H9 (cell line): ENCODE data around the gene P2RX7. TPM values are rescaled to one million over a fixed set of nuclear protein-coding genes. Genes with fewer than 3 reads are reported as not detected.

Experiments used
- DNase-seq: peaks from one replicate; pipeline ENCODE4 v3.0.0-alpha.2; 2017
- H2AFZ ChIP-seq: one replicate; pipeline ENCODE4 v1.6.1; 2013; ENCODE audit warnings: mild to moderate bottlenecking, low read length, control low read depth, moderate library complexity
- H2AK5ac ChIP-seq: 2 replicates; pipeline ENCODE4 v1.6.1; 2013; ENCODE audit warnings: low read length, control low read depth, mixed read lengths; ENCODE audit not compliant: insufficient read length
- H2BK120ac ChIP-seq: one replicate; pipeline ENCODE4 v1.6.1; 2013; ENCODE audit warnings: low read depth, mild to moderate bottlenecking, low read length, control low read depth, inconsistent platforms; ENCODE audit not compliant: poor library complexity, severe bottlenecking
- H2BK12ac ChIP-seq: 2 replicates; pipeline ENCODE4 v1.6.1; 2013; ENCODE audit warnings: low read length, control low read depth, mixed read lengths, low read depth; ENCODE audit not compliant: insufficient read length
- H2BK15ac ChIP-seq: 2 replicates; pipeline ENCODE4 v1.6.1; 2013; ENCODE audit warnings: low read depth, low read length, control low read depth
- H2BK20ac ChIP-seq: one replicate; pipeline ENCODE4 v1.6.1; 2013; ENCODE audit warnings: low read depth, mild to moderate bottlenecking, low read length, control low read depth, inconsistent platforms; ENCODE audit not compliant: poor library complexity, severe bottlenecking
- H2BK5ac ChIP-seq: 2 replicates; pipeline ENCODE4 v1.6.1; 2013; ENCODE audit warnings: low read length, control low read depth, mixed read lengths; ENCODE audit not compliant: insufficient read length
- H3K14ac ChIP-seq: 2 replicates; pipeline ENCODE4 v1.6.1; 2013; ENCODE audit warnings: low read length, control low read depth; ENCODE audit not compliant: insufficient read depth
- H3K18ac ChIP-seq: 2 replicates; pipeline ENCODE4 v1.6.1; 2013; ENCODE audit warnings: low read depth, mild to moderate bottlenecking, mixed read lengths, low read length, control low read depth; ENCODE audit not compliant: insufficient read length
- H3K23ac ChIP-seq: 2 replicates; pipeline ENCODE4 v1.6.1; 2013; ENCODE audit warnings: low read length, control low read depth, mixed read lengths, low read depth; ENCODE audit not compliant: insufficient read length
- H3K23me2 ChIP-seq: 2 replicates; pipeline ENCODE4 v1.6.1; 2013; ENCODE audit warnings: low read depth, mild to moderate bottlenecking, mixed read lengths, low read length, control low read depth; ENCODE audit not compliant: insufficient read length, poor library complexity, severe bottlenecking
- H3K27ac ChIP-seq: 2 replicates; pipeline ENCODE4 v1.5.1; 2013; ENCODE audit warnings: low read length, control low read depth, mixed read lengths, low read depth; ENCODE audit not compliant: insufficient read length
- H3K27me3 ChIP-seq: 2 replicates; pipeline ENCODE4 v1.6.1; 2013; ENCODE audit warnings: low read length, control low read depth, inconsistent platforms; ENCODE audit not compliant: insufficient read depth
- H3K4ac ChIP-seq: 2 replicates; pipeline ENCODE4 v1.6.1; 2013; ENCODE audit warnings: low read depth, mild to moderate bottlenecking, control low read depth, inconsistent platforms, low read length, moderate library complexity
- H3K4me1 ChIP-seq: 2 replicates; pipeline ENCODE4 v1.6.1; 2013; ENCODE audit warnings: low read length, control low read depth, inconsistent platforms; ENCODE audit not compliant: insufficient read depth
- H3K4me2 ChIP-seq: 2 replicates; pipeline ENCODE4 v1.6.1; 2013; ENCODE audit warnings: low read length, control low read depth, mixed read lengths; ENCODE audit not compliant: insufficient read length, insufficient read depth
- H3K56ac ChIP-seq: 2 replicates; pipeline ENCODE4 v1.6.1; 2013; ENCODE audit warnings: low read depth, mild to moderate bottlenecking, mixed read lengths, low read length, control low read depth; ENCODE audit not compliant: insufficient read length
- H3K79me1 ChIP-seq: 2 replicates; pipeline ENCODE4 v1.6.1; 2013; ENCODE audit warnings: low read depth, mild to moderate bottlenecking, moderate library complexity, low read length, control low read depth, inconsistent platforms; ENCODE audit not compliant: insufficient read depth, poor library complexity, severe bottlenecking
- H3K79me2 ChIP-seq: 2 replicates; pipeline ENCODE4 v1.6.1; 2013; ENCODE audit warnings: low read length, control low read depth, inconsistent platforms; ENCODE audit not compliant: insufficient read depth
- H3K9ac ChIP-seq: 2 replicates; pipeline ENCODE4 v1.6.1; 2013; ENCODE audit warnings: low read length, control low read depth, mixed read lengths; ENCODE audit not compliant: insufficient read length; ENCODE audit errors: extremely low read depth
- H3K9me3 ChIP-seq: one replicate; pipeline ENCODE4 v1.6.1; 2013; ENCODE audit warnings: low read depth, low read length, inconsistent platforms; ENCODE audit not compliant: control insufficient read depth
- H3T11ph ChIP-seq: one replicate; pipeline ENCODE4 v1.6.1; 2013; ENCODE audit warnings: mild to moderate bottlenecking, low read length, control low read depth, inconsistent platforms
- H4K20me1 ChIP-seq: one replicate; pipeline ENCODE4 v1.6.1; 2013; ENCODE audit not compliant: control insufficient read depth, insufficient read length, insufficient read depth
- H4K5ac ChIP-seq: 2 replicates; pipeline ENCODE4 v1.6.1; 2013; ENCODE audit warnings: low read depth, mild to moderate bottlenecking, mixed read lengths, low read length, control low read depth; ENCODE audit not compliant: insufficient read length
- H4K8ac ChIP-seq: replicated peaks from 2 replicates; pipeline ENCODE4 v1.6.1; 2013; ENCODE audit warnings: low read length, control low read depth, mixed read lengths, low read depth; ENCODE audit not compliant: insufficient read length
- H4K91ac ChIP-seq: 2 replicates; pipeline ENCODE4 v1.6.1; 2013; ENCODE audit warnings: low read depth, mild to moderate bottlenecking, moderate library complexity, mixed read lengths, low read length, control low read depth; ENCODE audit not compliant: insufficient read length
- H3K27ac Mint-ChIP-seq, 3 experiments: 2 replicates in 2 of 3; 3 replicates in 1 of 3; pipeline ENCODE4 v1.8.0; 2020 to 2021; ENCODE audit warnings: mixed read lengths in 3 of 3, mild to moderate bottlenecking in 1 of 3, moderate library complexity in 1 of 3
- H3K27me3 Mint-ChIP-seq: 2 replicates; pipeline ENCODE4 v1.8.0; 2021; ENCODE audit warnings: low read depth, mild to moderate bottlenecking, moderate library complexity, mixed read lengths
- H3K36me3 Mint-ChIP-seq, 3 experiments: 2 replicates in 2 of 3; 3 replicates in 1 of 3; pipeline ENCODE4 v1.8.0; 2020 to 2021; ENCODE audit warnings: low read depth in 3 of 3, mixed read lengths in 3 of 3; ENCODE audit not compliant: insufficient read depth in 1 of 3
- H3K4me1 Mint-ChIP-seq, 2 experiments: 2 replicates each; pipeline ENCODE4 v1.8.0; 2020; ENCODE audit warnings: mixed read lengths in 2 of 2
- H3K4me3 Mint-ChIP-seq, 2 experiments: 2 replicates in 1 of 2; 3 replicates in 1 of 2; pipeline ENCODE4 v1.8.0; 2020 to 2021; ENCODE audit warnings: mild to moderate bottlenecking in 2 of 2, mixed read lengths in 2 of 2, moderate library complexity in 1 of 2
- H3K9me3 Mint-ChIP-seq, 2 experiments: 2 replicates in 1 of 2; 3 replicates in 1 of 2; pipeline ENCODE4 v1.8.0; 2020; ENCODE audit warnings: mild to moderate bottlenecking in 2 of 2, mixed read lengths in 2 of 2, moderate library complexity in 1 of 2
- WGBS: extraction: QIAGEN DNeasy Blood & Tissue Kit; methylation state at CpG from one replicate; pipeline ENCODE4 v1.1.7; 2013; ENCODE audit warnings: missing lambda C conversion rate, low lambda C conversion rate, mixed read lengths; ENCODE audit not compliant: insufficient read length; ENCODE audit errors: extremely low coverage; 5-methylcytosine and 5-hydroxymethylcytosine counted together
- total RNA-seq: library from RNA; stranded (reverse); gene quantifications from 2 replicates; pipeline ENCODE4 v1.2.1, GENCODE V29; 2021
- TF ChIP-seq, protein P1 (sequence below): fragments of 200-600 bp; sonication (generic); conservative IDR thresholded peaks from 3 replicates; pipeline ENCODE4 v1.8.0; 2021; ENCODE audit warnings: antibody characterized with exemption, mild to moderate bottlenecking

Gene P2RX7
- total RNA-seq, 1 experiment from 2014 or later: 0.09 TPM

DNA sequence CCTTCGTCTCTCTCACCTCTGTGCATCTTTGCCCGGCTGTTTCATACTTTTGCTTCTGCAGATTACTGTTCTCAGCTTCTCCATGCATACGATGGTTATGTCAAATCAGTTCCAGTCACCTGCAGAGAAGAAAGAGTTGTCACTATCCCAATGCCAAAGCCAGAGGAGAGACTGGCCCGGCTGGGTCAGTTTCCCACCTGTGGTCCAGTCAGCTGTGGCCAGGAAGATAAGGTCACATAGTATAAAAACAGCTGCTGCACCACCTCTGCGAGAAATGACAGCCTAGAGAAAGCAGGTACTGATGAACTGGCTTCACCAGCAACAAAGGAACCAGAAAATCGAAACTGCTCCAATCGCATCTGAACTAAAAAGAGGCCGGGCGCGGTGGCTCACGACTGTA lies 70.8 kb downstream of the P2RX7 start:
- Mint-ChIP-seq H3K27me3 (peaks cover 4% of the 10 kb centered on the region), H3K4me1 (no peaks in the 10 kb centered on the region), H3K4me3 (no peak overlapping the region), H3K36me3 (no peaks in the 10 kb centered on the region), H3K9me3 (no peaks in the 10 kb centered on the region), H3K27ac (no peak overlapping the region)
- Histone ChIP-seq H3K4ac (no peak overlapping the region), H3T11ph (no peak overlapping the region), H2AK5ac (no peak overlapping the region), H3K9ac (no peak overlapping the region), H3K4me1 (no peaks in the 10 kb centered on the region), H2BK20ac (no peak overlapping the region), H3K79me2 (no peaks in the 10 kb centered on the region), H4K8ac (no peak overlapping the region), H4K20me1 (no peaks in the 10 kb centered on the region), H3K4me2 (no peak overlapping the region), H3K27ac (no peak overlapping the region), H2BK5ac (no peak overlapping the region), H2BK12ac (no peak overlapping the region), H3K23me2 (no peaks in the 10 kb centered on the region), H3K9me3 (no peaks in the 10 kb centered on the region), H3K79me1 (no peaks in the 10 kb centered on the region), H2BK15ac (no peak overlapping the region), H3K14ac (no peak overlapping the region), H2BK120ac (no peak overlapping the region), H4K5ac (no peak overlapping the region), H4K91ac (no peak overlapping the region), H2AFZ (no peak overlapping the region), H3K23ac (no peak overlapping the region), H3K27me3 (no peaks in the 10 kb centered on the region), H3K56ac (no peak overlapping the region), H3K18ac (no peak overlapping the region)
- no CpG with 5 or more reads among the region's 11 CpGs for WGBS
- TF ChIP-seq, protein P1, sequence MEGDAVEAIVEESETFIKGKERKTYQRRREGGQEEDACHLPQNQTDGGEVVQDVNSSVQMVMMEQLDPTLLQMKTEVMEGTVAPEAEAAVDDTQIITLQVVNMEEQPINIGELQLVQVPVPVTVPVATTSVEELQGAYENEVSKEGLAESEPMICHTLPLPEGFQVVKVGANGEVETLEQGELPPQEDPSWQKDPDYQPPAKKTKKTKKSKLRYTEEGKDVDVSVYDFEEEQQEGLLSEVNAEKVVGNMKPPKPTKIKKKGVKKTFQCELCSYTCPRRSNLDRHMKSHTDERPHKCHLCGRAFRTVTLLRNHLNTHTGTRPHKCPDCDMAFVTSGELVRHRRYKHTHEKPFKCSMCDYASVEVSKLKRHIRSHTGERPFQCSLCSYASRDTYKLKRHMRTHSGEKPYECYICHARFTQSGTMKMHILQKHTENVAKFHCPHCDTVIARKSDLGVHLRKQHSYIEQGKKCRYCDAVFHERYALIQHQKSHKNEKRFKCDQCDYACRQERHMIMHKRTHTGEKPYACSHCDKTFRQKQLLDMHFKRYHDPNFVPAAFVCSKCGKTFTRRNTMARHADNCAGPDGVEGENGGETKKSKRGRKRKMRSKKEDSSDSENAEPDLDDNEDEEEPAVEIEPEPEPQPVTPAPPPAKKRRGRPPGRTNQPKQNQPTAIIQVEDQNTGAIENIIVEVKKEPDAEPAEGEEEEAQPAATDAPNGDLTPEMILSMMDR: no peak
- no peak for DNase-seq
